K562 (cell line): ENCODE data around the gene KMT2C. TPM values are rescaled to one million over a fixed set of nuclear protein-coding genes. Genes with fewer than 3 reads are reported as not detected.
"Not testable (repeated sequence)": the region's sequence is repeated elsewhere in the genome, so short reads cannot be mapped to it uniquely, and the experiment has no call there.

Experiments
- ATAC-seq: fragments of 200-7000 bp; cut with Tn5 transposase; 3 replicates; pipeline ENCODE4 v1.9.1; 2020; ENCODE audit warnings: moderate library complexity
- BruUV-seq: library from RNA; stranded (reverse); fragments of 400-500 nt; replicated peaks from 2 replicates; lab custom pipeline; 2021; lab: Mats Ljungman, UMichigan
- CTCF ChIA-PET: fragments of 300-600 bp; formaldehyde crosslinking; extraction: SDS; loops from one replicate; lab custom pipeline; 2021; ENCODE audit warnings: low intra/inter-chr PET ratio; lab: Yijun Ruan, JAX
- POLR2A ChIA-PET: fragments of 300-600, 350-650 bp; sonication (Branson Sonifier 250); formaldehyde crosslinking; extraction: SDS; loops from one replicate; lab custom pipeline; 2021; ENCODE audit warnings: antibody characterized with exemption, inconsistent platforms; lab: Yijun Ruan, JAX
- DNase-seq, 4 experiments: peaks; one replicate each; pipeline versions ENCODE4 v3.0.0 to v3.0.0-alpha.2; 2011 to 2018; ENCODE audit warnings: low spot score in 3 of 4, mixed read lengths in 3 of 4; ENCODE audit errors: extremely low read depth in 1 of 4
- FAIRE-seq: peaks from 2 replicates; lab custom pipeline; 2011; peaks lifted over from hg19 to GRCh38; lab: Jason Lieb, UNC
- H2AFZ ChIP-seq: 2 replicates; pipeline ENCODE4 v1.6.0; 2011; ENCODE audit warnings: low read depth, low read length, control low read depth, inconsistent platforms
- H3K27ac ChIP-seq: fragments of 200-600 bp; 3 replicates; pipeline ENCODE4 v1.8.0; 2011; ENCODE audit warnings: low read depth, mild to moderate bottlenecking, control low read depth, inconsistent platforms, low read length, moderate library complexity, mixed read lengths; ENCODE audit errors: extremely low read depth
- H3K27me3 ChIP-seq, 2 experiments: fragments of 300-600 bp in 1 of 2; 2 replicates in 1 of 2; 3 replicates in 1 of 2; pipeline versions ENCODE4 v1.6.0 to v1.8.0; 2011; ENCODE audit warnings: inconsistent platforms in 2 of 2, low read length in 2 of 2, mild to moderate bottlenecking in 1 of 2, mixed read lengths in 1 of 2, moderate library complexity in 1 of 2; ENCODE audit not compliant: control insufficient read depth in 2 of 2, insufficient read depth in 2 of 2
- H3K36me3 ChIP-seq: fragments of 300-600 bp; 3 replicates; pipeline ENCODE4 v1.8.0; 2011; ENCODE audit warnings: mild to moderate bottlenecking, low read length, inconsistent platforms; ENCODE audit not compliant: control insufficient read depth, insufficient read depth
- H3K4me1 ChIP-seq, 2 experiments: fragments of 200-600 bp in 1 of 2; replicated peaks in 1 of 2; 2 replicates in 1 of 2; 3 replicates in 1 of 2; pipeline versions ENCODE4 v1.5.1 to v1.8.0; 2011; ENCODE audit warnings: inconsistent platforms in 2 of 2, low read length in 2 of 2, mild to moderate bottlenecking in 1 of 2, mixed read lengths in 1 of 2, moderate library complexity in 1 of 2; ENCODE audit not compliant: control insufficient read depth in 2 of 2, insufficient read depth in 2 of 2
- H3K4me2 ChIP-seq: 2 replicates; pipeline ENCODE4 v1.6.1; 2011; ENCODE audit warnings: low read length, control low read depth, inconsistent platforms, mixed read lengths; ENCODE audit not compliant: insufficient read depth
- H3K4me3 ChIP-seq: fragments of 200-600 bp; sonication (generic), shearing (Covaris generic); 2 replicates; pipeline ENCODE4 v1.5.1; 2016; ENCODE audit warnings: control low read depth, inconsistent platforms
- H3K79me2 ChIP-seq: fragments of 200-600 bp; 3 replicates; pipeline ENCODE4 v1.8.0; 2011; ENCODE audit warnings: low read length, inconsistent platforms; ENCODE audit not compliant: control insufficient read depth, insufficient read depth
- H3K9ac ChIP-seq, 2 experiments: 2 replicates each; pipeline versions ENCODE4 v1.6.0 to v1.6.1; 2011; ENCODE audit warnings: low read depth in 2 of 2, low read length in 2 of 2, control low read depth in 1 of 2, inconsistent platforms in 1 of 2, mild to moderate bottlenecking in 1 of 2, mixed read lengths in 1 of 2; ENCODE audit not compliant: insufficient read depth in 1 of 2
- H3K9me1 ChIP-seq: one replicate; pipeline ENCODE4 v1.6.0; 2011; ENCODE audit warnings: inconsistent platforms, mild to moderate bottlenecking, low read length, moderate library complexity; ENCODE audit not compliant: control insufficient read depth, insufficient read depth
- H3K9me3 ChIP-seq: replicated peaks from 2 replicates; pipeline ENCODE4 v1.5.1; 2011; ENCODE audit warnings: low read depth, low read length, inconsistent platforms; ENCODE audit not compliant: control insufficient read depth, insufficient read depth
- H4K20me1 ChIP-seq: replicated peaks from 2 replicates; pipeline ENCODE4 v1.6.1; 2011; ENCODE audit warnings: low read length, inconsistent platforms, mixed read lengths; ENCODE audit not compliant: control insufficient read depth, insufficient read depth
- MITF ChIP-seq: IDR thresholded peaks from 2 replicates; pipeline ENCODE4 v1.6.1; 2014; ENCODE audit warnings: antibody characterized with exemption
- NRF1 ChIP-seq, 2 experiments: fragments of 450-650 bp; IDR thresholded peaks in 1 of 2; conservative IDR thresholded peaks in 1 of 2; 2 replicates each; pipeline ENCODE4 v1.6.1; 2014; ENCODE audit warnings: mild to moderate bottlenecking in 2 of 2
- PURB ChIP-seq: sonication (generic); formaldehyde crosslinking; IDR thresholded peaks from 2 replicates; pipeline ENCODE4 v1.9.0; 2021; ENCODE audit warnings: low read depth, mild to moderate bottlenecking, missing genetic modification reagents
- RCOR1 ChIP-seq, 2 experiments: IDR thresholded peaks; 2 replicates each; pipeline ENCODE4 v1.6.1; 2012; ENCODE audit warnings: low read depth in 2 of 2, low read length in 2 of 2, borderline replicate concordance in 1 of 2, improper control_type of control experiment in 1 of 2
- RNF2 ChIP-seq: sonication (generic); IDR thresholded peaks from 2 replicates; pipeline ENCODE4 v1.6.1; 2016
- ZKSCAN1 ChIP-seq: fragments of 150-350 bp; IDR thresholded peaks from 2 replicates; pipeline ENCODE4 v1.6.1; 2016; ENCODE audit warnings: low read depth, low read length
- ZNF239 ChIP-seq: fragments of 250-450 bp; sonication (Bioruptor Pico); IDR thresholded peaks from 2 replicates; pipeline ENCODE4 v1.4.0; 2020; ENCODE audit warnings: mild to moderate bottlenecking
- ZNF354B ChIP-seq: fragments of 250-450 bp; sonication (Bioruptor Pico); IDR thresholded peaks from 2 replicates; pipeline ENCODE4 v1.4.0; 2020
- ZNF507 ChIP-seq: conservative IDR thresholded peaks from 2 replicates; pipeline ENCODE4 v1.6.1; 2017; ENCODE audit warnings: missing genetic modification characterization, missing compliant biosample characterization
- WGBS: fragments of 100-300 bp; shearing (Covaris generic); methylation state at CpG from one replicate; pipeline ENCODE4 v1.1.6; 2016; ENCODE audit warnings: low coverage, mixed read lengths; ENCODE audit not compliant: insufficient coverage; ENCODE audit errors: missing lambda C conversion rate; 5-methylcytosine and 5-hydroxymethylcytosine counted together
- in situ Hi-C: fragments of 300-500 bp; cut with MboI; formaldehyde crosslinking; loops from 4 replicates; pipeline ENCODE4 v1.15.0; 2018; ENCODE audit warnings: inconsistent platforms, mixed read lengths
- intact Hi-C: fragments of 100-400 bp; cut with micrococcal nuclease; formaldehyde crosslinking; loops from 2 replicates; pipeline ENCODE4 v1.14.2; 2022
- polyA plus RNA-seq, 8 experiments: library from polyadenylated mRNA; depleted of rRNA in 4 of 8; stranded (reverse) in 5 of 8; unstranded in 3 of 8; fragments of >200 nt; fragmentation: Nextera tagmentation in 2 of 8; fragmentation: Illumina TruSeq in 1 of 8; extraction: Ambion mirVana in 2 of 8; extraction: Trizol in 1 of 8; gene quantifications; 2 replicates each; pipeline versions ENCODE4 v1.2.1 to v1.2.3, GENCODE V29; 2011 to 2014; ENCODE audit warnings: inconsistent platforms in 1 of 8, missing spikeins in 1 of 8
- total RNA-seq, 7 experiments: library from RNA; depleted of rRNA in 6 of 7; stranded (reverse); fragments of >200 nt in 6 of 7; fragmentation: Illumina TruSeq in 2 of 7; extraction: Trizol in 2 of 7; gene quantifications; 2 replicates each; pipeline versions ENCODE4 v1.2.1 to v1.2.3, GENCODE V29; 2011 to 2021; ENCODE audit warnings: low replicate concordance in 1 of 7

KMT2C gene
- total and polyA plus RNA-seq, 9 of the 15 experiments (the other 6 are each of a cell fraction or from before 2014, with no cell fraction given): 4.9 to 67.8 (median 27.1) TPM

- WGBS: 100% methylated on average over 1 of the region's 2 CpGs
- ATAC-seq, H4K20me1 ChIP-seq: not testable (repeated sequence)
- H3K36me3 ChIP-seq: peaks cover 22% of the 10 kb centered on the region; the same call in 2 of the 3 replicates
- TF ChIP-seq ZNF507 (tag) (peak; percentile 98), ZNF354B (CRISPR knock-in tag) (0 out of 2 replicates have a peak, but pooled peaks have one; percentile 13)
- TF ChIP-seq, all 486 proteins: peak for 2; not testable (repeated sequence) for 484
- H3K4me1 ChIP-seq, BruUV-seq, H3K4me2 ChIP-seq, H2AFZ ChIP-seq, H3K27me3 ChIP-seq, H3K4me3 ChIP-seq, CTCF ChIA-PET, DNase-seq, H3K9ac ChIP-seq, H3K79me2 ChIP-seq, in situ Hi-C loops, FAIRE-seq, H3K9me1 ChIP-seq, H3K27ac ChIP-seq, H3K9me3 ChIP-seq, intact Hi-C loops: not testable (repeated sequence)
- POLR2A ChIA-PET: interaction anchor here (0.6 kb wide), 1 partner anchor 48 kb away, joined by 3 read pairs; no protein-coding TSS in a partner anchor
These were observed 136.2 kb downstream of the KMT2C start for GRCh38 chr7:152299542-152300143.

GRCh38 chr7:152292897-152293296 lies 142.9 kb downstream of the KMT2C start:
- BruUV-seq: no TSS peak
- ChIA-PET POLR2A (no interaction called here), CTCF (no interaction called here)
- no peak for FAIRE-seq
- in situ Hi-C loops (no loop called here), intact Hi-C loops (no loop called here)
- Histone ChIP-seq H3K79me2 (peaks cover 8% of the 10 kb centered on the region; the same call in 1 of the 3 replicates), H3K27ac (no peak overlapping the region), H3K4me1 (no peaks in the 10 kb centered on the region), H3K4me3 (no peak overlapping the region), H3K9me1 (no peaks in the 10 kb centered on the region), H3K36me3 (peaks cover 30% of the 10 kb centered on the region), H2AFZ (no peak overlapping the region), H3K9ac (no peak overlapping the region), H4K20me1 (no peaks in the 10 kb centered on the region), H3K9me3 (no peaks in the 10 kb centered on the region), H3K27me3 (no peaks in the 10 kb centered on the region), H3K4me2 (no peak overlapping the region)
- WGBS: 72% methylated on average over 2 of the region's 2 CpGs
- no peak for DNase-seq
- TF ChIP-seq PURB (no peak), RCOR1 (IDR thresholded peaks at IDR 0.05; ENCODE audit: borderline replicate concordance in 1 of 2, low read depth in 2 of 2, low read length in 2 of 2) (no peak), MITF (no peak), ZKSCAN1 (no peak), NRF1 (conservative IDR thresholded peaks at IDR 0.05 in 1 of 2, IDR thresholded peaks at IDR 0.05 in 1 of 2) (no peak), ZNF239 (CRISPR knock-in tag) (no peak), RNF2 (no peak)
- no peak for ATAC-seq
